Measurements from ENCODE around the gene MYADML2. TPM values are rescaled to one million over a fixed set of nuclear protein-coding genes. Genes with fewer than 3 reads are reported as not detected.

Gene MYADML2
- polyA plus RNA-seq, 4 donors = 0.03 to 0.06 TPM; not detected in 2

DNA sequence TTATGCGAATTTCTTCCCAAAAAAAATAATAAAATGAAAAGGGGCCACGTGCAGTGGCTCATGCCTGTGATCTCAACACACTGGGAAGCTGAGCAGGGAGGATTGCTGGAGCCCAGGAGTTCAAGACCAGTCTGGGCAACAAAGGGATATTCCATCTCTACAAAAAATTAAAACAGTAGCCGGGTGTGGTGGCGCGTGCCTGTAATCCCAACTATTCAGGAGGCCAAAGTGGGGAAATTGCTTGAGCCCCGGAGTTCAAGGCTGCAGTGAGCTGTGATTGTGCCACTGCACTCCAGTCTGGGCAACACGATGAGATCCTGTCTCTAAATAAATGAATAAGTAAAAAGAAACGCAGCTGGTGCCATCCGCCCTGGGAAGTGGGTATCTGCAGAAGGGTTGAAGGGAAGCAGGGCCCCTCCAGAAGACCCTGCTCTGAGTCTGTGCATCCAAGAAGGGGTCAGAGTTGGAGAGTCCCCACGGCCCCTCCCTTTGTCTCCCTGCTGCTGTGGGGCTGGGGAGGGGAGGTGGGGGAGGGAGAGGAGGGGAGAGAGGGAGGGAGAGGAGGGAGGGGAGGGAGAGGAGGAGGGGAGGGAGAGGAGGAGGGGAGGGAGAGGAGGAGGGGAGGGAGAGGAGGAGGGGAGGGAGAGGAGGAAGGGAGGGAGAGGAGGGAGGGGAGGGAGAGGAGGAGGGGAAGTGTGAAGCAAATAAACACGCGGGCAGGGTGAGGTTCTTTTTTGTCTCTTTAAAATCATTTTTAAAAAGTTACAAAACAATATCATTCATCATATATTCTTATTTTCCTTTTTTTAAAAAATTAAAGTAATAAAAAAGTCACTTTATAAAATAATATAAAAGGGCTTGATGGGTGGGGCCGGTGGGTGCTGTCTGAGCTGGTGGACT is 5.0 kb upstream of the MYADML2 start:
- H3K4me1 ChIP-seq (ENCODE audit: control insufficient read depth in 3 of 3, insufficient read depth in 2 of 3, low read depth in 1 of 3, low read length in 2 of 3) = no peaks in the 10 kb centered on the region
- no peaks in the 10 kb centered on the region for H3K9me3 ChIP-seq (ENCODE audit: control insufficient read depth in 2 of 2, insufficient read depth in 1 of 2, low read depth in 1 of 2, low read length in 1 of 2)
- FAIRE-seq (no peak), DNase-seq (no peak)
- H3K27ac ChIP-seq (ENCODE audit: low read depth in 1 of 3, low read length in 2 of 3) = no peak overlapping the region
- WGBS, 3 donors = 53 to 58% (median 54%) methylated on average over 12 to 13 of the region's 13 CpGs
- no peak overlapping the region for H3K4me3 ChIP-seq (ENCODE audit: low read depth in 1 of 3, low read length in 3 of 3)
- H3K36me3 ChIP-seq (ENCODE audit: control insufficient read depth in 3 of 3, insufficient read depth in 2 of 3, low read depth in 1 of 3, low read length in 3 of 3) = peaks cover 0 to 4% (median 0%) of the 10 kb centered on the region in 3 donors
- H3K27me3 ChIP-seq (ENCODE audit: control insufficient read depth in 3 of 3, insufficient read depth in 3 of 3, low read length in 3 of 3) = peaks cover 0 to 2% (median 0%) of the 10 kb centered on the region in 3 donors

- DNase-seq = no peak
- 85 to 86% (median 85%) methylated on average over 15 of the region's 15 CpGs for WGBS, 3 donors
- Histone ChIP-seq H3K4me3 (ENCODE audit: low read depth in 1 of 3, low read length in 3 of 3) (no peak overlapping the region), H3K36me3 (ENCODE audit: control insufficient read depth in 3 of 3, insufficient read depth in 2 of 3, low read depth in 1 of 3, low read length in 3 of 3) (peaks cover 0 to 4% (median 0%) of the 10 kb centered on the region in 3 donors), H3K27ac (ENCODE audit: low read depth in 1 of 3, low read length in 2 of 3) (no peak overlapping the region), H3K27me3 (ENCODE audit: control insufficient read depth in 3 of 3, insufficient read depth in 3 of 3, low read length in 3 of 3) (no peaks in the 10 kb centered on the region), H3K4me1 (ENCODE audit: control insufficient read depth in 3 of 3, insufficient read depth in 2 of 3, low read depth in 1 of 3, low read length in 2 of 3) (no peaks in the 10 kb centered on the region), H3K9me3 (ENCODE audit: control insufficient read depth in 2 of 2, insufficient read depth in 1 of 2, low read depth in 1 of 2, low read length in 1 of 2) (no peaks in the 10 kb centered on the region)
- no peak for FAIRE-seq
Measured at GRCh38 chr17:81950501-81950900, 3.5 kb upstream of the MYADML2 start.

GRCh38 chr17:81948635-81949378 is 1.8 kb upstream of the MYADML2 start:
- no peaks in the 10 kb centered on the region for H3K36me3 ChIP-seq (ENCODE audit: control insufficient read depth in 3 of 3, insufficient read depth in 2 of 3, low read depth in 1 of 3, low read length in 3 of 3)
- H3K4me3 ChIP-seq (ENCODE audit: low read depth in 1 of 3, low read length in 3 of 3) = no peak overlapping the region
- FAIRE-seq (no peak), DNase-seq (no peak)
- no peaks in the 10 kb centered on the region for H3K4me1 ChIP-seq (ENCODE audit: control insufficient read depth in 3 of 3, insufficient read depth in 2 of 3, low read depth in 1 of 3, low read length in 2 of 3)
- no peaks in the 10 kb centered on the region for H3K9me3 ChIP-seq (ENCODE audit: control insufficient read depth in 2 of 2, insufficient read depth in 1 of 2, low read depth in 1 of 2, low read length in 1 of 2)
- no peak overlapping the region for H3K27ac ChIP-seq (ENCODE audit: low read depth in 1 of 3, low read length in 2 of 3)
- WGBS, 3 donors = 78 to 83% (median 81%) methylated on average over 17 of the region's 17 CpGs
- H3K27me3 ChIP-seq (ENCODE audit: control insufficient read depth in 3 of 3, insufficient read depth in 3 of 3, low read length in 3 of 3) = peaks cover 0 to 3% (median 0%) of the 10 kb centered on the region in 3 donors

DNA sequence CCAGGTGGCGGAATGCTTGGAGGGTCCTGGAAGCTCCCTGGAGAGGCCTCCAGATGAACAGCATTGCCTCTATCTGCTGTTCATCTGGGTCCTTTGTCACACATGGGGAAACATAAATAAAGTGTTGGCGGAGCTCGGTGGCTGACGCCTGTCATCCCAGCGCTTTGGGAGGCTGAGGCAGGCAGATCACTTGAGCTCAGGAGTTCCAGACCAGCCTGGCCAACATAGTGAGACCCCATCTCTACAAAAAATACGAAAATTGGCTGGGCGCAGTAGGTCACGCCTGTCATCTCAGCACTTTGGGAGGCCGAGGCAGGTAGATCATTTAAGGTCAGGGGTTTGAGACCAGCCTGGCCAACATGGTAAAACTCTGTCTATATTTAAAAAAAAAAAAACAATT is 2.2 kb downstream of the MYADML2 start:
- 86 to 93% (median 88%) methylated on average over 9 of the region's 9 CpGs for WGBS, 3 donors
- no peak for FAIRE-seq
- H3K27ac ChIP-seq (ENCODE audit: low read depth in 1 of 3, low read length in 2 of 3) = no peak overlapping the region
- DNase-seq = no peak
- H3K36me3 ChIP-seq (ENCODE audit: control insufficient read depth in 3 of 3, insufficient read depth in 2 of 3, low read depth in 1 of 3, low read length in 3 of 3) = no peaks in the 10 kb centered on the region
- no peaks in the 10 kb centered on the region for H3K4me1 ChIP-seq (ENCODE audit: control insufficient read depth in 3 of 3, insufficient read depth in 2 of 3, low read depth in 1 of 3, low read length in 2 of 3)
- no peaks in the 10 kb centered on the region for H3K9me3 ChIP-seq (ENCODE audit: control insufficient read depth in 2 of 2, insufficient read depth in 1 of 2, low read depth in 1 of 2, low read length in 1 of 2)
- H3K4me3 ChIP-seq (ENCODE audit: low read depth in 1 of 3, low read length in 3 of 3) = no peak overlapping the region
- H3K27me3 ChIP-seq (ENCODE audit: control insufficient read depth in 3 of 3, insufficient read depth in 3 of 3, low read length in 3 of 3) = peaks cover 0 to 14% (median 3%) of the 10 kb centered on the region in 3 donors

DNA sequence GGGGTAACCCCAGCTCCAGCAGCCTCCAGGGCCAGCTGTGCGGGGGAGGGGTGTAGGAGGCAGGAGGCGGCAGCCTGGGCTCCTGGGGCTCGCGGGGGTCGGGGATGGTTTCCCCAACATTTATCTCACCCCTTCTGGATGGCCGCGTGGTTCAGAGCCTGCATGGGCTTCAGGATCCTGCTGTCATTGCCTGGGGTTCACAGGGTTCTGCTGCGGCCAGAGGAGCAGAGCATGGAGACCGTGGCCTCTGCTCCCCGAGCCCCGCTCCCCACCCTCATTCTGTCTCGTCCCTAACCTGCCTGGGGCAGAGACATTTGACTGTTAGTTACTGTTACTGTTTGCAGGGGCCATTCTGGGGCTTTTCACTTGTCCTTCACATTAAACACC is 4.9 kb downstream of the MYADML2 start:
- no peak for DNase-seq
- no peak for FAIRE-seq
- WGBS, 3 donors = 38 to 51% (median 49%) methylated on average over 12 of the region's 12 CpGs

DNA sequence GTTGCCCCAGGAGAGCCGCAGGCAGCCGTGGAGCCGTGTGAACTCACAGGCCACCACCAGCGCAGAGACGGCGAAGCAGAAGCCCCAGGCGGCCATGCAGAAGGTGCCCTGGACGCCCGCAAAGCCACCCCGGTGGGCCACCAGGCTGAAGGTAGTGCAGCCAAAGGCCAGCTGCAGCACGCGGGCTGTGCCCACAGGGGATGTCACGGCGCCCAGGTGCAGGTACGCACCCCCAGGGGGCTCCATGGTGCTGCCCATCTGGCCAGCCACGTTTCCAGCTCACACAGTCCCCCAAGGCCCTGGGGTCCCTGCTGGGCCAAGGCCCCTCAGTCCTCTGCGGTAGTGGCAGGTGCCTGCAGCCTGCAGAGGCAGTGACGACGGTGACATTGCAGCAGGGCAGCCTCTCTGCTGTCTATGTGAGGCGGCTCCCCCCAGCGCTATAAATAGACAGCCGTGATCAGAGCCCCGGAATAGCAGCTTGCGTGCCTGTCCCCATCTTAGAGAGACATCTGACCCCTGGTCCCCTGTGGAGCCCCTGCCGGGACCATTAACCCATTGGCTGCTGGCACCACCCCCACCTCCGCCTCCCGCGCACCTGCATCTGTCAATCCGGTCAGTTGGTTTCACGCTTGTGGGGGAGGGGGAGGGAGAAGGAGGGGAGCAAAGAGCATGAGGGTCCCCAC is 5.4 kb downstream of the MYADML2 start:
- H3K27ac ChIP-seq (ENCODE audit: low read depth in 1 of 3, low read length in 2 of 3) = no peak overlapping the region
- FAIRE-seq = no peak
- H3K9me3 ChIP-seq (ENCODE audit: control insufficient read depth in 2 of 2, insufficient read depth in 1 of 2, low read depth in 1 of 2, low read length in 1 of 2) = no peaks in the 10 kb centered on the region
- DNase-seq = no peak
- H3K4me1 ChIP-seq (ENCODE audit: control insufficient read depth in 3 of 3, insufficient read depth in 2 of 3, low read depth in 1 of 3, low read length in 2 of 3) = peaks cover 0 to 6% (median 0%) of the 10 kb centered on the region in 3 donors
- no peaks in the 10 kb centered on the region for H3K36me3 ChIP-seq (ENCODE audit: control insufficient read depth in 3 of 3, insufficient read depth in 2 of 3, low read depth in 1 of 3, low read length in 3 of 3)
- WGBS, 3 donors = 27 to 49% (median 28%) methylated on average over 26 to 30 of the region's 30 CpGs
- peaks cover 0 to 14% (median 3%) of the 10 kb centered on the region in 3 donors for H3K27me3 ChIP-seq (ENCODE audit: control insufficient read depth in 3 of 3, insufficient read depth in 3 of 3, low read length in 3 of 3)
- peak overlapping the region in 1 of 3 donors; percentile 5 for H3K4me3 ChIP-seq (ENCODE audit: low read depth in 1 of 3, low read length in 3 of 3)

More for the DNA sequence above, 4.9 kb downstream of the MYADML2 start:
- H3K36me3 ChIP-seq (ENCODE audit: control insufficient read depth in 3 of 3, insufficient read depth in 2 of 3, low read depth in 1 of 3, low read length in 3 of 3) = no peaks in the 10 kb centered on the region
- H3K4me3 ChIP-seq (ENCODE audit: low read depth in 1 of 3, low read length in 3 of 3) = peak overlapping the region in 1 of 3 donors; percentile 5
- H3K27me3 ChIP-seq (ENCODE audit: control insufficient read depth in 3 of 3, insufficient read depth in 3 of 3, low read length in 3 of 3) = peaks cover 0 to 14% (median 3%) of the 10 kb centered on the region in 3 donors
- H3K27ac ChIP-seq (ENCODE audit: low read depth in 1 of 3, low read length in 2 of 3) = no peak overlapping the region
- no peaks in the 10 kb centered on the region for H3K9me3 ChIP-seq (ENCODE audit: control insufficient read depth in 2 of 2, insufficient read depth in 1 of 2, low read depth in 1 of 2, low read length in 1 of 2)
- H3K4me1 ChIP-seq (ENCODE audit: control insufficient read depth in 3 of 3, insufficient read depth in 2 of 3, low read depth in 1 of 3, low read length in 2 of 3) = peaks cover 0 to 3% (median 0%) of the 10 kb centered on the region in 3 donors

DNA sequence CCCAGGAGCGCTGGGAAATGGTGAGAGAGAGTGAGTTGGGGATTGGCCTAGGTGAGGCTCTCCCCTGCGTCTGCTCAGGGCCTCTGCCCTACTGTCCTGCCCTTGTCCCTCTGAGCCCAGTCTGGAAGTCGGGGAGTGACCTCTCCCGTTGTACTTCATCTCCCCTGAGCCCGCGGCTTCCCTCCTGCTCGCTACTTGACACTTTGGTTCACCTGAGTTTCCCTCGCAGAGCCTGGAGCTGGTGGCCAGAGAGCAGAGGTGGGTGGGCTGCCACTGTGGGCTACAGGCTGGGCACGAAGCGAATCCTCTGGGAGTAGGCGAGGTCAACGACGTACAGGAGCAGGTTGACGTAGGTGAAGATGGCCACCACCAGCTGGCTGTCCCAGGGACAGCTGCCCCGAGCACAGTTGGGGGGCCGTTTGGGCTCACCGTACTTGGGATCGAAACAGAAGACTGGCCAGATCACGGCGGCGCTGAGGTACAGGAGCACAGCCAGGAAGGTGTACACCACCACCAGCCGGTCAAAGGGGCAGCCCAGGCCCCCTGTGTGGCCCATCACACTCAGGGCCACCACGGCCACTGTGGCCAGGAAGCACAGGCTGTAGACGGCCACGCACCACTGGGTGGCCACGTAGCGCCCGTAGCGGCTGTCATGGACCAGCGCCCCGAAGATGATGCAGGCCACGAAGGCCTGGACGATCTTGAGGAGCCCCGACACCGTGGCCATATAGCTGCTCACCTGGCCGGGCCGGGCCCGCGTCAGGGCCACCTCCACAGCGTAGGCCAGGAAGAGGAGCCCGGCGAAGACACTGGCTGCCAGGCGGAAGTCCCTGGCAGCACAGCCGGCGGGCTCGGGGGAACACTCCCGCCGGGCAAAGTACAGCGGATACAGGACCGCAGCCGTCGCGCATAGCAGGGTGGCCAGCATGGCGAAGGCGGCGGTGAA is 6.2 kb downstream of the MYADML2 start:
- FAIRE-seq (no peak), DNase-seq (peak in 1 of 2 donors; percentile 54)

More for the DNA sequence above, 6.2 kb downstream of the MYADML2 start:
- Histone ChIP-seq H3K4me1 (ENCODE audit: control insufficient read depth in 3 of 3, insufficient read depth in 2 of 3, low read depth in 1 of 3, low read length in 2 of 3) (peaks cover 0 to 8% (median 0%) of the 10 kb centered on the region in 3 donors), H3K9me3 (ENCODE audit: control insufficient read depth in 2 of 2, insufficient read depth in 1 of 2, low read depth in 1 of 2, low read length in 1 of 2) (no peaks in the 10 kb centered on the region), H3K27ac (ENCODE audit: low read depth in 1 of 3, low read length in 2 of 3) (no peak overlapping the region), H3K4me3 (ENCODE audit: low read depth in 1 of 3, low read length in 3 of 3) (no peak overlapping the region), H3K27me3 (ENCODE audit: control insufficient read depth in 3 of 3, insufficient read depth in 3 of 3, low read length in 3 of 3) (peaks cover 0 to 14% (median 3%) of the 10 kb centered on the region in 3 donors), H3K36me3 (ENCODE audit: control insufficient read depth in 3 of 3, insufficient read depth in 2 of 3, low read depth in 1 of 3, low read length in 3 of 3) (no peaks in the 10 kb centered on the region)
- 64 to 90% (median 77%) methylated on average over 51 to 56 of the region's 56 CpGs for WGBS, 3 donors

Measured in small intestine (tissue), 7 donors.